GM18502 (cell line): ENCODE results near the gene MPDU1.

Experiments
- ATAC-seq: cut with Tn5 transposase; IDR thresholded peaks from one replicate; pipeline ENCODE4 v1.9.1; 2021; ENCODE audit warnings: mild to moderate bottlenecking; ENCODE audit not compliant: unreplicated experiment, poor library complexity

MPDU1 gene

DNA sequence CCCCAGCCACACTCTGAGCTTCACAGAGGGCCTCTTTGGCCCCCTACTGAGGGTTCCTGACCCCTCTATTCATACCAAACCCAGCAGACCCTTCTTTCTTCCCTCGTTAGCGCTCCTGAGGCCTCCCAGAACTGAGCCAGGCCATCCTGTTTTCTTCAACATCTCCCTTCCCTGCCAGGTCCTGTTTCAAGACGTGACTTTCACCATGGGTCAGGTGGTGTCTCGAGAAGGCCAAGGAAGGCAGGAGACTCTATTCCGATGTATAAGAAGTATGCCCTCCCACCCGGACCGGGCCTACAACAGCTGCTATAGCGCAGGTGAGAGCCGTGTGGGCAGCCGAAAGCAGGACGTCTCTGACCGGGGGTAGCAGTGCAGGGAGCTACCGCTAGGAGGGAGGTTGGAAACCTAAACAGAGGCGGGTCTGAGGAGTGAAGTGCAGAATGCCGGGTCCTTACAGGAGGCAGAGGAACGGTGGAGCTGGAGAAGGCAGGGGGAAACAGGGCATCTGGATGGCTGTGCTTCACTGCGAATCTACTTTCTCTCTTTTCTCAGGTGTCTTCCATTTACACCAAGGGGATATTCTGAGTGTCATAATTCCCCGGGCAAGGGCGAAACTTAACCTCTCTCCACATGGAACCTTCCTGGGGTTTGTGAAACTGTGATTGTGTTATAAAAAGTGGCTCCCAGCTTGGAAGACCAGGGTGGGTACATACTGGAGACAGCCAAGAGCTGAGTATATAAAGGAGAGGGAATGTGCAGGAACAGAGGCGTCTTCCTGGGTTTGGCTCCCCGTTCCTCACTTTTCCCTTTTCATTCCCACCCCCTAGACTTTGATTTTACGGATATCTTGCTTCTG is 23.3 kb upstream of the MPDU1 start:
- ATAC-seq, result no peak

- peak; percentile 41 for ATAC-seq
Observed at GRCh38 chr17:7561028-7561575, 22.6 kb upstream of the MPDU1 start.

DNA sequence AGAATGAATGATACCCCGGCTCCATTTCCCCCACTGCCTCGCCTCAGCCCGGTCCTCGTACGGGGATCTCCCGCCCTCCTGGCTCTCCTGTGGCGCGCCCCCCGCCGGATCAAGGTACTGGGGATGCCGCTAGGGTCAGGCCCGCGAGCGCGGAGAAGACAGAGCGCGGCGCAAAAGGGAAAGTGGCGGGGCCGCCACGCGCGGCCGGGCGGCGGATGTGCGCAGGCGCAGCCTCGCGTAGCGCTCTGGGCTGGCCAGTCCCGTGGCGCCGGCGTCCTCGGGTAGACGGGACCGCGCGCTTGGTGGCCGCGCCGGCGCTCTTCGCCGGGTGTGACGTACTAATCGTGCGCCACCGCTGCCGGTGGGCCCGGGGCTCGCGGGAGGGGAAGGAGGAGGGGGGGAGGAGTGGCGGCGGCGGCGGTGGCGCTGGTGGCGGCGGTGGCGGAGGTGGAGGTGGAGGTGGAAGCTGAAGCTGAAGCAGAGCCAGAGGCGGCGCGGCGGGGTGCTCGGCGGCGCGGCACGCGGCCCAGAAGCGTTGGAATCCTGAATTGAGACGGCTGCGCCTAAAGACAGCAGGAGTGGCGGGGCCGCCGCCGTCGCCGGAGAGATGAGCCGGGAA is 22.0 kb upstream of the MPDU1 start, which contains the start of gene SENP3:
Gene SENP3 (plus strand): TSS at position 331 of the 619 bp plus-strand sequence. CDS start 1,158 bp downstream, outside the sequence.
- ATAC-seq, result peak; percentile 68

DNA sequence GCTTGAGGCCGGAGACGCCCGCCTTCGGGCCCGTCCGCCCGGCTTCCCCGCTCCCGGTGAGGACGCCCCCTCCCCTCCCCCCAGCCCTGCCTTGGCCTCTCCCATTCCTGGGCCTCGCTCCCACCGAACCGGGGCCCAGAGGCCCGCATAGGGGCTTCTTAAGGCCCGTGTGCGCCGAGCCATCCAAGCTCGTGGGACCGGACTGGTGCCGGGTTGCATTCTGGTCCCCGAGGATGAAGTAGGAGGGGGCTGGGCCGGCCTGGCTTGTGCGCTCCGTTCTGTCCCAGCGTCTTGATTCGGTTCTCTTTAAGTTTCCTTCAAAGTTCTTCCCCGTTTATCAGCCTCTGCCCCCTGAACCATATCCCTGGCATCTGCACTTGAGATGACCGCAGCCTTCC is 21.4 kb upstream of the MPDU1 start:
- ATAC-seq, result peak; percentile 3

DNA sequence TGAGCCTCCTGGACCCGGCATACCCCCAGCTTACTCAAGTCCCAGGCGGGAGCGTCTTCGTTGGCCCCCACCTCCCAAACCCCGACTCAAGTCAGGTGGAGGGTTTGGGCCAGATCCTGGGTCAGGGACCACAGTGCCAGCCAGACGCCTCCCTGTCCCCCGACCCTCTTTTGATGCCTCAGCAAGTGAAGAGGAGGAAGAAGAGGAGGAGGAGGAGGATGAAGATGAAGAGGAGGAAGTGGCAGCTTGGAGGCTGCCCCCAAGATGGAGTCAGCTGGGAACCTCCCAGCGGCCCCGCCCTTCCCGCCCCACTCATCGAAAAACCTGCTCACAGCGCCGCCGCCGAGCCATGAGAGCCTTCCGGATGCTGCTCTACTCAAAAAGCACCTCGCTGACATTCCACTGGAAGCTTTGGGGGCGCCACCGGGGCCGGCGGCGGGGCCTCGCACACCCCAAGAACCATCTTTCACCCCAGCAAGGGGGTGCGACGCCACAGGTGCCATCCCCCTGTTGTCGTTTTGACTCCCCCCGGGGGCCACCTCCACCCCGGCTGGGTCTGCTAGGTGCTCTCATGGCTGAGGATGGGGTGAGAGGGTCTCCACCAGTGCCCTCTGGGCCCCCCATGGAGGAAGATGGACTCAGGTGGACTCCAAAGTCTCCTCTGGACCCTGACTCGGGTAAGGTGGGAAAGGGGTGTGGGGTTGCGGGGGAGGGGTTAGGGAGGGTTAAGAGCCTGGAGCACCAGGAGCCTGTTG is 20.4 kb upstream of the MPDU1 start:
- no peak for ATAC-seq

GRCh38 chr17:7569571-7569970 is 14.1 kb upstream of the MPDU1 start:
- ATAC-seq, result no peak

GRCh38 chr17:7570351-7570750 is 13.3 kb upstream of the MPDU1 start:
- no peak for ATAC-seq

- peak; percentile 88 for ATAC-seq
Observed at GRCh38 chr17:7572338-7572587, 11.4 kb upstream of the MPDU1 start.

DNA sequence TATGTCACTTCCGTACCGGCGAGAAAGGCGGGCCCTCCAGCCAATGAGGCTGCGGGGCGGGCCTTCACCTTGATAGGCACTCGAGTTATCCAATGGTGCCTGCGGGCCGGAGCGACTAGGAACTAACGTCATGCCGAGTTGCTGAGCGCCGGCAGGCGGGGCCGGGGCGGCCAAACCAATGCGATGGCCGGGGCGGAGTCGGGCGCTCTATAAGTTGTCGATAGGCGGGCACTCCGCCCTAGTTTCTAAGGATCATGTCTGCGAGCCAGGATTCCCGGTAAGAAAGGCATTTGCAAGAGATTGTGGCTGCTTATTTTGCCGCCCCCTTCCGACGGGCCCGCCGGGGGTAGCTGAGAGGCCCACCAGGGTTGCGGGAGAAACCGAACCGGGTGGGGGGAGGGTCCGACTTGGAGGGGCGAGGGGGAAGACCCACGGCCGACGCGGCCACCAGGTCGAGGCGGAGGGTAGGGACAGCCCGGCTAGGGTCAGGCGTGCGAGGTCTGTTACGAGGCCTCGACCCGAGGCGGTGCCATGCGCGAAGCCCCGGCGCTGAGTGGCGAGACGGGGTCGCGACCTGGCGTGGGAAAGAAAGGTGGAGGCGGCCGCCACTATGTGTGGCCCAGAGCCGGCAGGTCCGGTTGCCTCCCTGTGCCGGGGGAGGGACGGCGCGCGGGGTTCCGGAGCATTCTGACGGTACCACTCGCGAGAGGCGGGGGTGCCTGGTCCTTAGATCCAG is 10.9 kb upstream of the MPDU1 start:
- peak; percentile 7 for ATAC-seq

- ATAC-seq, result no peak
Observed at GRCh38 chr17:7573324-7574080, 10.2 kb upstream of the MPDU1 start.

DNA sequence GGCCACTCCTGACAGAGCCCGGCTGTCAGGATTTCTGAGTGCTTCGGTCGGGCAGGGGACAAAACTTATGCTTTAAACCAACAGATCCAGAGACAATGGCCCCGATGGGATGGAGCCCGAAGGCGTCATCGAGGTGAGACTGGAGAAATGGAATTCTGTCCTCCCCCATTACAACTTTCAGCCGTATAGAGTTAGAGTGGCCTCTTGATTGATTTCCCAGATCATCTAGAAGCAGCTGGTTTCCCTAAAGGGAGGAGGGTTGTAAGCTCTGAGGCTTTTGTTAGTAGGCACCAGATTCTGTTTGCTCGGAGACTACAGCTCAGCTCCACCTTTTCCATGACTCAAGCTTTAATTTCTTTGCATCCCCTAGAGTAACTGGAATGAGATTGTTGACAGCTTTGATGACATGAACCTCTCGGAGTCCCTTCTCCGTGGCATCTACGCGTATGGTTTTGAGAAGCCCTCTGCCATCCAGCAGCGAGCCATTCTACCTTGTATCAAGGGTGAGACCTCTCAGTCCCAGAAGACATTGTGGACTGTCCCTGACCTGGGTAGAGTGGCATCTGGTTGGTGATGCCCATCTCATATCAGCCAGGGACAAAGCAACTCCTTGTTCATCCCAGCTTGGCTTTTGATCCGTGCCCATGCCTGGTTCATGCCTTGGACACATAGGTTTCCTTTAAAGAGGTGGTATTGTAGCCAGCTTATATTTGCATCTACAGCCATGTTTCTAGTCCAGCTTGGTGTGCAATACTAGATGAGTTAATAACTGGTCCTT is 9.3 kb upstream of the MPDU1 start:
- ATAC-seq, result no peak

- ATAC-seq, result no peak
Observed at GRCh38 chr17:7575481-7575883, 8.2 kb upstream of the MPDU1 start.

DNA sequence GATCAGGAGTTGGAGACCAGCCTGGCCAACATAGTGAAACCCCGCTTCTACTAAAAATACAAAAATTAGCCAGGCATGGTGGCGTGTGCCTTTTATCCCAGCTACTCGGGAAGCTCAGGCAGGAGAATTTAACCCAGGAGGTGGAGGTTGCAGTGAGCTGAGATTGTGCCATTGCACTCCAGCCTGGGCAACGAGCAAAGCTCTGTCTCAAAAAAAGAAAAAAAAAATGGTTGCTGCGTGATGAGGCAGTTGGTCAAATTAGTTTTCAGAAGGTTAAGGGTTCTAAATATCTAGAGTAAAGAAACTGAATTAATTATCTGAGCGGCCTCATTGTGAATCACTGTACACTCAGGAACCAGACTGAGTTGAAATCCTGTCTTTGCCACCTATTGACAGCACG is 7.7 kb upstream of the MPDU1 start:
- no peak for ATAC-seq

- ATAC-seq, result no peak
Observed at GRCh38 chr17:7576432-7576937, 7.2 kb upstream of the MPDU1 start.

GRCh38 chr17:7577327-7578199 is 6.1 kb upstream of the MPDU1 start:
- ATAC-seq, result no peak

GRCh38 chr17:7579001-7579833 is 4.4 kb upstream of the MPDU1 start, which contains the start of gene CD68:
Gene CD68, plus strand, starts transcription at chr17:7579638. Its CDS starts 40 bp downstream, at chr17:7579678.
- no peak for ATAC-seq
